Loucy (cell line): Measurements from ENCODE around the gene ERC1.

Source experiments
- CTCF ChIP-seq: fragments of 200-600 bp; sonication (generic); conservative IDR thresholded peaks from 2 replicates; pipeline ENCODE4 v1.5.1; 2014; ENCODE audit warnings: mild to moderate bottlenecking, antibody characterized with exemption, low read length
- EZH2phosphoT487 ChIP-seq: fragments of 200-600 bp; IDR thresholded peaks from 2 replicates; pipeline ENCODE4 v1.6.1; 2018; ENCODE audit warnings: antibody characterized with exemption, mild to moderate bottlenecking, moderate library complexity, borderline replicate concordance

GRCh38 chr12:1527789-1528188, 536.8 kb downstream of the ERC1 start:
- TF ChIP-seq CTCF: no peak
- no peak for TF ChIP-seq EZH2phosphoT487
